ENCODE results near the gene ADGRV1. TPM values are rescaled to one million over a fixed set of nuclear protein-coding genes. Genes with fewer than 3 reads are reported as not detected.
"Not testable (repeated sequence)": the region's sequence is repeated elsewhere in the genome, so short reads cannot be mapped to it uniquely, and the experiment has no call there.

ADGRV1 gene
- total RNA-seq, 4 donors from 2014 or later, result 0.25 to 0.60 (median 0.56) TPM; not detected in 1

DNA sequence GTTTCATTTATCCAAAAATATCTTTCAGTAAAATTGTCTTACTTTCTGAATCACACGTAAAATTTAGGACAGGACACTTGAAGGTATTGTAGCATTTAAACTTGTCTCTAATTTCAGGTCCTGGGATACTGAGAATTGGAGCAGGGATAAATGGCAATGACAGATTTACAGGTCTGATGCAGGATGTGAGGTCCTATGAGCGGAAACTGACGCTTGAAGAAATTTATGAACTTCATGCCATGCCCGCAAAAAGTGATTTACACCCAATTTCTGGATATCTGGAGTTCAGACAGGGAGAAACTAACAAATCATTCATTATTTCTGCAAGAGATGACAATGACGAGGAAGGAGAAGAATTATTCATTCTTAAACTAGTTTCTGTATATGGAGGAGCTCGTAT is 99.2 kb downstream of the ADGRV1 start:
- DNase-seq (ENCODE audit: low spot score), result no peak
- no peak for ATAC-seq (ENCODE audit: low FRiP score)
- TF ChIP-seq, protein P1, sequence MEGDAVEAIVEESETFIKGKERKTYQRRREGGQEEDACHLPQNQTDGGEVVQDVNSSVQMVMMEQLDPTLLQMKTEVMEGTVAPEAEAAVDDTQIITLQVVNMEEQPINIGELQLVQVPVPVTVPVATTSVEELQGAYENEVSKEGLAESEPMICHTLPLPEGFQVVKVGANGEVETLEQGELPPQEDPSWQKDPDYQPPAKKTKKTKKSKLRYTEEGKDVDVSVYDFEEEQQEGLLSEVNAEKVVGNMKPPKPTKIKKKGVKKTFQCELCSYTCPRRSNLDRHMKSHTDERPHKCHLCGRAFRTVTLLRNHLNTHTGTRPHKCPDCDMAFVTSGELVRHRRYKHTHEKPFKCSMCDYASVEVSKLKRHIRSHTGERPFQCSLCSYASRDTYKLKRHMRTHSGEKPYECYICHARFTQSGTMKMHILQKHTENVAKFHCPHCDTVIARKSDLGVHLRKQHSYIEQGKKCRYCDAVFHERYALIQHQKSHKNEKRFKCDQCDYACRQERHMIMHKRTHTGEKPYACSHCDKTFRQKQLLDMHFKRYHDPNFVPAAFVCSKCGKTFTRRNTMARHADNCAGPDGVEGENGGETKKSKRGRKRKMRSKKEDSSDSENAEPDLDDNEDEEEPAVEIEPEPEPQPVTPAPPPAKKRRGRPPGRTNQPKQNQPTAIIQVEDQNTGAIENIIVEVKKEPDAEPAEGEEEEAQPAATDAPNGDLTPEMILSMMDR (IDR thresholded peaks at IDR 0.05), result no peak

DNA sequence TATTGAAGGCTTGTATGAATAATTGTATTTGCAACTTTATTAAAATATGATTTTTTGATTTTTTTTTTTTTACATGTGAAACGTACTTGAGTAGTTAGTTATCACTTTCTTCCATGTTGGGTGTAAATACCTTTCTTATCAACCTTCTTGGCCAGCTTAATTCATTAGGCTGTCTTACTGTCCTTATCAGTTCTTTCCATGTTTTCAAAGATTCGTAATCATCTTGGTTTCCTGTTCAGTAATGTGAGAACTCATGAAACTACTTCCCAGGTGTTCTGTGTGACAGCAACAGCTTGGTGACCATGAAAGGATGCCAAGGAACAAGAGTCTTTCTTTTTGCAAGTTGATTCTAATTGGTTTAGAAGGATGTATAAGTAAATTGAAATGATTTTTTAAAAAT is 100.0 kb downstream of the ADGRV1 start:
- DNase-seq (ENCODE audit: low spot score), result no peak
- TF ChIP-seq, protein P1 (IDR thresholded peaks at IDR 0.05), result no peak
- ATAC-seq (ENCODE audit: low FRiP score), result no peak

DNA sequence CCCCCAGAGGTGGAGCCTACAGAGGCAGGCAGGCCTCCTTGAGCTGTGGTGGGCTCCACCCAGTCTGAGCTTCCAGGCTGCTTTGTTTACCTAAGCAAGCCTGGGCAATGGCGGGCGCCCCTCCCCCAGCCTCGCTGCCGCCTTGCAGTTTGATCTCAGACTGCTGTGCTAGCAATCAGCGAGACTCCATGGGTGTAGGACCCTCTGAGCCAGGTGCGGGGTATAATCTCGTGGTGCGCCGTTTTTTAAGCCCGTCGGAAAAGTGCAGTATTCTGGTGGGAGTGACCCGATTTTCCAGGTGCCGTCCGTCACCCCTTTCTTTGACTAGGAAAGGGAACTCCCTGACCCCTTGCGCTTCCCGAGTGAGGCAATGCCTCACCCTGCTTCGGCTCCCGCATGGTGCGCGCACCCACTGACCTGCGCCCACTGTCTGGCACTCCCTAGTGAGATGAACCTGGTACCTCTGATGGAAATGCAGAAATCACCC is 109.5 kb downstream of the ADGRV1 start:
- not testable (repeated sequence) for ATAC-seq (ENCODE audit: low FRiP score); DNase-seq (ENCODE audit: low spot score)

DNA sequence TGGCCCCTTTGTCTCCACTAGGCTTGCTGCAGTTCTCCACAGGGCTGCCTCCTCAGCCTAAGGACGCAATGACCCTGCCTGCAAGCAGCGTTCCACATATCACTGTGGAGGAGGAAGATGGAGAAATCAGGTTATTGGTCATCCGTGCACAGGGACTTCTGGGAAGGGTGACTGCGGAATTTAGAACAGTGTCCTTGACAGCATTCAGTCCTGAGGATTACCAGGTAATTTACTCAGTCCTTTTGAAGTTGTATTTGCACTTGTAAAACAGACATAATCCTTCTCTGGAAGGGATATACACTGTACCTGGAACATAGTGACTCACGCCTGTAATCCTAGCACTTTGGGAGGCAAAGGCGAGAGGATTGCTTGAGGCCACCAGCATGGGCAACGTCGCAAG is 116.6 kb downstream of the ADGRV1 start:
- no peak for DNase-seq (ENCODE audit: low spot score)
- no peak for ATAC-seq (ENCODE audit: low FRiP score)
- TF ChIP-seq, protein P1 (IDR thresholded peaks at IDR 0.05), result no peak

DNA sequence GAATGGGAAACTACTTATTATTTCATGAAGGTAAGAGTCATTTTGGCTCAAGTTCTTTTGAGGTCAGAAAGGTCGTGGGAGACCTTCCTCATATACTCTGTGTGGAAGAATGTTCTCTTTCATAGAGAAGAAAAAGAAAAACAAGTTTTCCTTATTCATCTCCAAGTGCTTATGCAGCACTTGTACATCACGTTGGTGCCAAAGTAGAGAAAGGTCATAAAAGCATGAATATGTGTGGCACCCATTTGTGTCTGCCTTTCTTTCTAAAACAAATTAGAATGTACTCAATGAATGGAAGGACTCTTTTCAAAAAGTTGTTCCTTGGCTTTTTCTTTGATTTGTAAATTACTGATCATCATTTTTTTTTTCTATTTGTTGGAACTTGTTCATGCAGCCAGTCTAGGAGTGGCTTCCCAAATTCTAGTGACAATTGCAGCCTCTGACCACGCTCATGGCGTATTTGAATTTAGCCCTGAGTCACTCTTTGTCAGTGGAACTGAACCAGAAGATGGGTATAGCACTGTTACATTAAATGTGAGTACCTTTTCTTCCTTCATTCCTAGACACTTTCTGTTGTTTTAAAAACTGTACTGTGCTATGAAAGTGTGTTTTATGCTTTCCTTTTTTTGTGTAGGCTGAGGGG is 122.4 kb downstream of the ADGRV1 start:
- no peak for DNase-seq (ENCODE audit: low spot score)
- TF ChIP-seq, protein P1 (IDR thresholded peaks at IDR 0.05), result no peak
- ATAC-seq (ENCODE audit: low FRiP score), result no peak

DNA sequence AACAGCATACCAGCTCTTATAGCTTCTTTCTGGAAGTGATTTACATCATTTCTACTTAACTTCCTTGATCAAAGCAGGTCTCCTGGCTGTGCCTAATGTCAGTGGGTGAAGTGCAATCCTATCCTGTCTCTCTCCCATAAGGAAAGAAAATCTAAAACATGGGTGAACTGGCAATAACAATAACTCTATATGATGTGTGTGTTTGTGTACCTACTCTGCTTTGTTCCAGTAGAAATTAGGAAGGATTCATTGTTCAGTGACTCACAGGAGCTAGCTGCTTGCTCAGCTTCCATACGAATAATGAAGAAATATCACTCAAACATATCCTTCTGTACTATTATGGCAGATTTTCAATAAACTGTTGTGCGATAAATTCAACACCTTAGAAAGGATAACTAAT is 123.7 kb downstream of the ADGRV1 start:
- TF ChIP-seq, protein P1 (IDR thresholded peaks at IDR 0.05), result no peak
- DNase-seq (ENCODE audit: low spot score), result no peak
- no peak for ATAC-seq (ENCODE audit: low FRiP score)

DNA sequence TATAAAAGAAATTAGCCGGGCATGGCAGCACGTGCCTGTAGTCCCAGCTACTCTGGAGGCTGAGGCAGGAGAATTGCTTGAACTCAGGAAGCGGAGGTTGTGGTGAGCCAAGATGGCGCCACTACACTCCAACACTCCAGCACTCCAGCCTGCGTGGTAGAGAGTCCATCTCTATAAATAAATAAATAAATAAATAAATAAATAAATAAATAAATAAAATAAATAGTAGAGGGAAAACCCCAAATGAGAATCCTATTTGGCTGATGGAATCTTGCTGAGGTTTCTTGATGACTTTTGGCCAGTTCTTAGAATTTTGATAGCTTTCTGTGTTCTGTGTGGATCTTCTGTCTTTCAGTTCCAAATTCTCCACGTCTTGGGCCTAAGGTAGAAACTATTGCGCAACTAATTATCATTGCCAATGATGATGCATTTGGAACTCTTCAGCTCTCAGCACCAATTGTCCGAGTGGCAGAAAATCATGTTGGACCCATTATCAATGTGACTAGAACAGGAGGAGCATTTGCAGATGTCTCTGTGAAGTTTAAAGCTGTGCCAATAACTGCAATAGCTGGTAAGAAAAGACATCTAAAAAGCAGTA is 126.9 kb downstream of the ADGRV1 start:
- DNase-seq (ENCODE audit: low spot score) (no peak), ATAC-seq (ENCODE audit: low FRiP score) (no peak)
- TF ChIP-seq, protein P1 (IDR thresholded peaks at IDR 0.05), result no peak

DNA sequence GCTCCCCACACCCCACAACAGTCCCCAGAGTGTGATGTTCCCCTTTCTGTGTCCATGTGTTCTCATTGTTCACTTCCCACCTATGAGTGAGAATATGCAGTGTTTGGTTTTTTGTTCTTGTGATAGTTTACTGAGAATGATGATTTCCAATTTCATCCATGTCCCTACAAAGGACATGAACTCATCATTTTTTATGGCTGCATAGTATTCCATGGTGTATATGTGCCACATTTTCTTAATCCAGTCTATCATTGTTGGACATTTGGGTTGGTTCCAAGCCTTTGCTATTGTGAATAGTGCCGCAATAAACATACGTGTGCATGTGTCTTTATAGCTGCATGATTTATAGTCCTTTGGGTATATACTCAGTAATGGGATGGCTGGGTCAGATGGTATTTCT is 127.8 kb downstream of the ADGRV1 start:
- not testable (repeated sequence) for ATAC-seq (ENCODE audit: low FRiP score); DNase-seq (ENCODE audit: low spot score)

DNA sequence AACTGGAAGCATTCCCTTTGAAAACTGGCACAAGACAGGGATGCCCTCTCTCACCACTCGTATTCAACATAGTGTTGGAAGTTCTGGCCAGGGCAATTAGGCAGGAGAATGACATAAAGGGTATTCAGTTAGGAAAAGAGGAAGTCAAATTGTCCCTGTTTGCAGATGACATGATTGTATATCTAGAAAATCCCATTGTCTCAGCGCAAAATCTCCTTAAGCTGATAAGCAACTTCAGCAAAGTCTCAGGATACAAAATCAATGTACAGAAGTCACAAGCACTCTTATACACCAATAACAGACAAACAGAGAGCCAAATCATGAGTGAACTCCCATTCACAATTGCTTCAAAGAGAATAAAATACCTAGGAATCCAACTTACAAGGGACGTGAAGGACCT is 128.9 kb downstream of the ADGRV1 start:
- DNase-seq (ENCODE audit: low spot score); ATAC-seq (ENCODE audit: low FRiP score): not testable (repeated sequence)

Measured in omental fat pad (tissue), 4 donors.